ENCODE data around the gene PPIA.

Gene PPIA

GRCh38 chr7:44752822-44753221 lies 43.7 kb upstream of the PPIA start:
- no peak for TF ChIP-seq CTCF (IDR thresholded peaks at IDR 0.05; ENCODE audit: low read depth, low read length)
- no peak overlapping the region for H3K4me3 ChIP-seq (ENCODE audit: low read depth, low read length)

GRCh38 chr7:44754802-44755697 lies 41.4 kb upstream of the PPIA start:
- no peak overlapping the region for H3K4me3 ChIP-seq (ENCODE audit: low read depth, low read length)
- TF ChIP-seq CTCF (IDR thresholded peaks at IDR 0.05; ENCODE audit: low read depth, low read length): no peak

- H3K4me3 ChIP-seq (ENCODE audit: low read depth, low read length): no peak overlapping the region
- TF ChIP-seq CTCF (IDR thresholded peaks at IDR 0.05; ENCODE audit: low read depth, low read length): no peak
Observed at GRCh38 chr7:44755698-44756627, 40.5 kb upstream of the PPIA start.

GRCh38 chr7:44756904-44757303 lies 39.6 kb upstream of the PPIA start:
- TF ChIP-seq CTCF (IDR thresholded peaks at IDR 0.05; ENCODE audit: low read depth, low read length): no peak
- H3K4me3 ChIP-seq (ENCODE audit: low read depth, low read length): no peak overlapping the region

GRCh38 chr7:44757311-44757710 lies 39.2 kb upstream of the PPIA start:
- H3K4me3 ChIP-seq (ENCODE audit: low read depth, low read length): no peak overlapping the region
- no peak for TF ChIP-seq CTCF (IDR thresholded peaks at IDR 0.05; ENCODE audit: low read depth, low read length)

GRCh38 chr7:44757739-44758138 lies 38.7 kb upstream of the PPIA start:
- no peak for TF ChIP-seq CTCF (IDR thresholded peaks at IDR 0.05; ENCODE audit: low read depth, low read length)

More at GRCh38 chr7:44757739-44758138, 38.7 kb upstream of the PPIA start:
- no peak overlapping the region for H3K4me3 ChIP-seq (ENCODE audit: low read depth, low read length)

All from WI38 (cell line).